ENCODE results near the gene TADA2B.

Gene TADA2B, protein sequence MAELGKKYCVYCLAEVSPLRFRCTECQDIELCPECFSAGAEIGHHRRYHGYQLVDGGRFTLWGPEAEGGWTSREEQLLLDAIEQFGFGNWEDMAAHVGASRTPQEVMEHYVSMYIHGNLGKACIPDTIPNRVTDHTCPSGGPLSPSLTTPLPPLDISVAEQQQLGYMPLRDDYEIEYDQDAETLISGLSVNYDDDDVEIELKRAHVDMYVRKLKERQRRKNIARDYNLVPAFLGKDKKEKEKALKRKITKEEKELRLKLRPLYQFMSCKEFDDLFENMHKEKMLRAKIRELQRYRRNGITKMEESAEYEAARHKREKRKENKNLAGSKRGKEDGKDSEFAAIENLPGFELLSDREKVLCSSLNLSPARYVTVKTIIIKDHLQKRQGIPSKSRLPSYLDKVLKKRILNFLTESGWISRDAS

DNA sequence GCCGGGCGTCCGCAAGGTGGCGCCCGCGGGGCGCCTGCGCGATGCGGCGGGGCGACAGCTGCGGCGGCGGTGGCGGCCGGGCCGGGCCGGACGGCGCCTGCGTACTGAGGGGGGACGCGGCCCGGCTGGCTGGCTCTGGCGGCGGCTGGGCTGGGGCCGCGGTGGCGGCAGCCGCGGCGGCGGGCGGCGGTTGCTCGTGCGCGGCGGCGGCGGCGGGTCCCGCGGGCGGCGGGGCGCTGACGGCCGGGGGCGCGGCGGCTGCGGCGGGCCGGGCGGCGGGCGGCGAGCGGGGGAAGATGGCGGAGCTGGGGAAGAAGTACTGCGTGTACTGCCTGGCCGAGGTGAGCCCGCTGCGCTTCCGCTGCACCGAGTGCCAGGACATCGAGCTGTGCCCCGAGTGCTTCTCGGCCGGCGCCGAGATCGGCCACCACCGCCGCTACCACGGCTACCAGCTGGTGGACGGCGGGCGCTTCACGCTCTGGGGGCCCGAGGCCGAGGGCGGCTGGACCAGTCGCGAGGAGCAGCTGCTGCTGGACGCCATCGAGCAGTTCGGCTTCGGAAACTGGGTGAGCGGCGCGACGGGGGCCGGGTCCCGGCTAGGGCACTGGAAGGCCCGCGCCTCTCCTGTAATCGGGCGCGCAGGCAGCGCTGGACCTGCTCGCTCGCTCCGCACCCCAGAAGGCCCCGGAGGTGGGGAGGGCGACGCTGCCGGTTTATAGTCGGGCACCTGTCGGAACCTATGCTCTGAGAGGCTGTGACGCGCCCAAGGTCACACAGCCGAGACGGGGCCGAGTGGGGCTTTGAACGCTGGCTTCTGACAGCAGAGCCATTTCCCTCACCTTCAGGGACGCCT lies at the start of gene TADA2B:
Gene TADA2B, plus strand, starts transcription at position 89 of the 853 bp plus-strand sequence. Its CDS starts 208 bp downstream, at position 297.
- DNase-seq = peak; percentile 46

- no peak for DNase-seq
These were observed 46.7 kb upstream of the TADA2B start for GRCh38 chr4:6996481-6996880.

DNA sequence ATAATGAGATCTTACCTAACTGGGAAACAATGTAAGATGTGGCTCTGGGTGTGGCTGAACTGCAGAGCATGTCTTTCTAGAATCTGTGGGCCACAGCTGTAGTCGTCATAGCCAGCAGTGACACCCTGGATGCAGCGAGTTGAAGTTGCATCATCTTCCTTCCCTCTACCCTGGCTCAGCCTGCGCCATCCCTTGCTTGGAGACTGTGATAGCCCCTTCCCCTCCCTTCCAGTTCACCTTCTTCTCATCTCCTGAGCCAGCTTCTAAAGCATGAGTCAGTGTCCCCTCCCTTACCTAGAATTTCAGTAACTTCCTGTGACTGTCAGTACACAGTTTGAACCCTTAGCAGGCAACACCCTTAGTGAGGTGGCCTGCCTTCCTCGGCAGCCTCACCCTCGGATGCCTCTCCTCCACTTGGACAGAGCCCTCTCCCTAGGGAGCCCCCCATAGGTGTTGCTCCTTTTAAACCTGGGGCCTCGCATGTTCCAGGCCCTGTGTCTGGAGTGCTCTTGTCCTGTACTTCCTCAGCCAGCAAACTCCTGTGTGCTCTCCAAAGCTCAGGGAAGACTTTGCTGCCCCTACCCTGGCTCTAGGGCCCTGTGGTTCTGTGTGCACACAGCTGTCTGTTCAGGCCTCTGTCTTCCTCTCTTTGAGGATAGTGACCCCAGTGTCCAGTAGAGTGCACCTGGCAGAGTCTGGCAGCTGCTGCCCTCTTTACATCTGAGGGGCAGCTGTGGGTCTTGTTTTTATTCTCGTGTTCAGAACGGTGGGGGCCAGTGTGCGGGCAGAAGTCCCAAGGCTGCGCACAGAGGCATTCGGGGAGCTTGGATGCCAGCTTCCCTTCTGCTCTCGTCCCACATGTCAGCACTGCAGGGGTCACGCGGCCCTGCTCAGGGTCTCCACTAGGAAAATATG lies 43.7 kb upstream of the TADA2B start:
- DNase-seq = peak; percentile 27

DNA sequence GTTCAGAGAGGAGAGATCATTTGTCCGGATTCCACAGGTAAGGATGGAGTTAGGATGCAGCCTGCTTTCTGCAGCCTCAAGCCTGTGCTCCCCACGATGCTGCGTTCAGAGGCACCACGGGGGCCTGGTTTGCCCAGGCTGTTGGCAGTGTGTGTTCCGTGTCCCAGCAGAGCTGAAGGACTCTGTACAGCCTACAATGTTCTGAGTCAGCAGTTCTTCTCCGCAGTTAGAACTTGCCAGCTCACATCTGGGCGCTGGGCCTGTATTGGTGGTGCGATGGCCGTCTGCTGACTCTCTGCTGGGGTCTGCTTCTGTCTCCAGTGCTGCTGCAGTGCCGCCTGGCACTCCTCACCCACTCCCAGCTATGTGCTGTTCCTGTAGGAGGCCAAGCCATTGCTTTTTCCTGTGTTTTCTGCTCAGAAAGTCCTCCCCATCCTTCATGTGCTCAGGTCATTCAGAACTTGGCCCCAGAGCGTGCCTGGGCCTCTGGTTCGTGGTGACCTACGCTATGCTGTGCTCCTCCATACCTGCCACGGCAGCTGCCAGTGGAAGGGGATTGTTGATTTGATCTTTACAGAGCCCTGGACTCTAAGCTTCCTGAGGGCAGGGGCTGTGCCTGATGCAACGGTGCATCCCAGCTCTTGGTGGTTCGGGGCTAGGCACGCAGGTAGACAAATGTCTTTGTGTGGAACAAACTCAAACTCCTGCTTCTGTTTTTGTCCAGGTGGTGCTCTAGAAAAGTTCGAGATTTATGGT lies 42.6 kb upstream of the TADA2B start:
- no peak for DNase-seq

DNA sequence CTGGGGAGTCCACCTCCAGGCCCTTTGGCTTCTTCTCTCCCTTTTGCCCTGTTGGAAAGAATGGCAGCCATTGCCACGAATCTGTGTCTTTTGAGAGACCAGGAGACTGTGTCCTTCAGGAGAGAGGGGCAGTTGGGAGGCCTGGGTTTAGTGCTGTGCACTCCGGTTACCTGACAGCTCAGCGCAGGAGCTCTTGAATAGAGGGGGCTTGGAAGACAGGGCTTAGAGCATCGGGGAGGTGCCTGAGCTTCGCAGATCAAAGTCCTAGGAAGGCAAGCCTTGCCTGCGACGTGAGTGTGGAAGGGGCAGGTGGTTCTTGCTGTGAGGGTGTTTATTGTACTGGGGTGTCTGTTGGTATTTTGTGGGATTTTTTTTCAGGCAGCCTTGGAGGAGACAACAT lies 41.9 kb upstream of the TADA2B start:
- DNase-seq = no peak

GRCh38 chr4:7002336-7002735 lies 40.8 kb upstream of the TADA2B start:
- DNase-seq = no peak

DNA sequence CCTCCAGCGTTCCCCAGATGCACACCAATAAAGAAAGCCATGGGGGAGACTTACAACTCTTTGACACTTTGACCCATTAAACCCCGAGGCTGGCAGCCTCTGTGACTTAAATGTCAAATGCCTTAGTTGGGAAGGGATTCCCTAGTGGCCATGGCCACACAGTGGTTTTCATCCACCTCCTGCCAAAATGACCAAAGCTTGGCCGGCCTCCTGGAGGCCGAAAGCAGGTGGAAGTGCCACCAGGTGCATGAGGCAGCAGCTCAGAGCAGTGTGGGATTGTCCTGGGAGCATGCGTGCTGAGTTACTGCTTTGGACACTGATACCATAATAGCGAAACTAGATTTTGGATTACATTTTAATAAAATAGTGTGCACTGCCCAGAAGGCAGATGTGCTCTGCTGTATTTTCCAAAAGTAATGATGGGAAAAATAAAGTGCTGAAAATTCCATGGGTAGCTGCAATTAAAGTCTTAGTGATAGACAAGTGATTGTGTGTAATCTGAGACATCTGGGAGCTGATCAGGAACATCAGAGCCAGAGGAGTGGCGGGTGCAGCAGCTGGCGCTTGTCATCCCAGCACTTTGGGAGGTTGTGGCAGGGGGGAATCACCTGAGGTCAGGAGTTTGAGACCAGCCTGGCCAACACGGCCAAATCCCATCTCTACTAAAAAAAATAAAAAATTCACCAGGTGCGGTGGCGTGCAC lies 39.8 kb upstream of the TADA2B start:
- no peak for DNase-seq

GRCh38 chr4:7003879-7004240 lies 39.3 kb upstream of the TADA2B start:
- DNase-seq = no peak

GRCh38 chr4:7004331-7004730 lies 38.8 kb upstream of the TADA2B start:
- no peak for DNase-seq

- no peak for DNase-seq
These were observed 37.6 kb upstream of the TADA2B start for GRCh38 chr4:7005571-7005970.

GRCh38 chr4:7006411-7006810 lies 36.8 kb upstream of the TADA2B start:
- no peak for DNase-seq

DNA sequence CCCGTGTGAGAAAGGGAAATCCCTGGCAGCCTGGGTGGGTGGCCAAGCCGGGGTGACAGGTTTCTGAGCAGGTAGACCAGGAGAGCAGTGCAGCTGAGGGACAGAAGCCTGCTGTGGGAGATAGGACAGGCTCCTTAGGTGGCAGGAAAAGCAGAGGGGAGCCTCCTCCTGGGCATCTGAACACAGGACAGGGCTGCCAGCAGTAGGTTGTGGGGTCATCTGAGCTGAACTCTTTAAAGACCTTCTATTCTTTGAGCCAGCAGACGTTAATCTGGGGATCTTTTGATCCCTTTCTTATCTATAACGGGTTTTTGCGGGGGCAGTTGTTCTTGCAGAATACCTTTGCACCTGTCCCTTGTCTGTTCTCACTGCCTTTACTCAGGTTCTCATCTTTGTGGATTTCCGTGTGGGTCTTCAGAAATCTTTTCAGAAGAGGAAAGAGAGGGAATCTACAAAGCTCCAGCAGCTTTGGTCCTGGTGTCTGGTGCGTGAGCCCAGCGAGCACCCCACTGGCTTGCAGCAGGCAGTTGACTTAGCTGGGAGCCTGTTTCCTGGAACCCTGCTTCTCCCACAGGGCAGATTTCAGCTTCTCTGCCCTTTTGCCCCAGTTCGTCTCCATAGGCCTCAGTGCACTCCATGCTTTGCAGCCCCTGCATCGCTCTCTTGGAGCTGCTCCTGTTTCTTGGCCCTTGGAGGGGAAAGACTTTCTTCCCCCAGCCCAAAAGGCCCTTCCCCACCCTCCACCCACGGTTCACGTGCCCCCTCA lies 35.8 kb upstream of the TADA2B start:
- no peak for DNase-seq

- DNase-seq = no peak
These were observed 35.2 kb upstream of the TADA2B start for GRCh38 chr4:7007944-7008343.

- no peak for DNase-seq
These were observed 33.6 kb upstream of the TADA2B start for GRCh38 chr4:7009564-7009963.

DNA sequence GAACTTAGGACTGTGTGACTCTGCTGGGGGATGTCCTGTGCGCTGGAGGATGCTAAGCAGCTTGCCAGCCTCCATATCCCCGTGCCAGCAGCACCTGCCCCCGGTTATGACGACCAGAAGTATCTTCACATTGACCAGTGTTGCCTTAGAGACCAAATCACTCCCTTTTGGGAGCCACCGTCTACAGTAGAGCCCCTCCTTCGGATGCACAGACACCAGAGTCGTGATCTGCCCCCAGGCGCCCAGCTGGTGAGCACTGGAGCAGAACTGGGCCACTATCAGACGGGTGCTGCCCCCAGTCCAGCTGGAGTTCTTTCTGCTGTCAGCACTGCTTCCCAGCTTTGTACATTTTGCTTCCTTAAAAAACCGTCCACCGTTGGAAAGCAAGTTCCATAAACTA lies 30.0 kb upstream of the TADA2B start:
- DNase-seq = no peak

DNA sequence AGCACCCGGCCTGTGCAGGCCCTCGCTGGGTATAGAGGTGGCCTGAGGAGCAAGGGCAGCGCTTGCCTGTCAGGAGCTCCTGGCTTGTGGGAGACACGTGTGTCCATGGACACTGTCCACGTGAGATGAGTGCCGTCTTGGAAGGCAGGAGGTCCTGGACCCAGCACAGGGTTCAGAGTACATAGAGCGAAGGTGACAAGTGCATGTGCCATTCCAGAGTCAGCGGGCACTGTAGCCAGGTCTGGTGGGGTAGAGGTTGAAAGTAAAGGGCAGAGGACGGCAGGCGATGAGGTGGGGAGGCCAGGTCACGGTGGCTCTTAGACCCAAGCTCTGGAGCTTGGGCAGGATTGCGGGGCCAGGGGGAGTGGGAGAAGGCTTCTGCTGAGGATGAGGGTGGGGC lies 28.4 kb upstream of the TADA2B start:
- no peak for DNase-seq

GRCh38 chr4:7015383-7016035 lies 27.7 kb upstream of the TADA2B start:
- DNase-seq = no peak

- DNase-seq = no peak
These were observed 27.1 kb upstream of the TADA2B start for GRCh38 chr4:7016086-7016485.

GRCh38 chr4:7016512-7016911 lies 26.7 kb upstream of the TADA2B start:
- no peak for DNase-seq

- DNase-seq = no peak
These were observed 25.6 kb upstream of the TADA2B start for GRCh38 chr4:7017446-7018048.
